AML-193 (cell line): ENCODE measurements around the gene CIAPIN1.

ENCODE experiments used
- DNase-seq, 2 experiments: peaks; one replicate each; lab custom pipeline; 2025; lab: John Stamatoyannopoulos, UW

The CIAPIN1 gene

DNA sequence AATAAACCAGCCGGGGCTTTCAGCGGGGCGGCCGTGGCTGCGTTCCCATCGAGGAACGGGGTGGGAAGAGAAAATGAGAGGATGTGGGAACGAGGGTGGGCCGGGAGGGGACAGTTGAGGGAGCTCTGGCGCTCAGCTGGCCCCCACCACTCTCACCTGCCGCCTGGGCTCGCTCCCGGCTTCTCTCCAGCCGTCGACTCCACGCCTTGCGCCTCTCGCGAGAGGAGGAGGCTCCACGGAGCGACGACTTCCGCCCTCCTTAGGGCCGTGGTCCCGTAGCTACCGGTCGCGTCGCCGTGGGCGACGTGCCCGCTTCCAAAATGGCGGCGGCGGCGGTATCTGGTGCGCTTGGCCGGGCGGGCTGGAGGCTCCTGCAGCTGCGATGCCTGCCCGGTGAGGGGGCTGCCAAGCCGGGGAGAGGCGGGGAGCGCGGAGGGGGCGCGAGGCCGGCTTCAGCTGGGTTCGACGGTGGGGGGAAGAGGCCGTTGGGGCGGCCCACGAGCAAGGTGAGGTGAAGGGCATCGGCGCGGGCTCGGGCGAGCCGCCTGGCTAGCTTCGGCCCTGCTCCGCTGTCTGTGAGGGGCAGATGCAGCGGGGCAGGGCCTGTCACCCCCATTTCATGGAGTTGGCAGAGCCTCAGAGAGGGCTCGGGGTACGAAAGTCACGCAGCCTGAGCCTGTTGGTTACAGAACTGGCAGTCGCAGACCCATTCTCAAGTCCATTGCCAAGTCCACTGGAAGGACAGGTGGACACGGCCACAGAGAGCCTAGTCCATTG lies at the start of gene CIAPIN1, which contains the start of gene COQ9:
TSS of gene CIAPIN1 (minus strand) at position 200 of the 777 bp plus-strand sequence. CDS start 6,457 bp downstream, outside the sequence.
TSS of gene COQ9 (plus strand) at position 294 of the 777 bp plus-strand sequence. CDS start at position 321, 27 bp downstream.
- peak; percentile 72 to 76 for DNase-seq

DNA sequence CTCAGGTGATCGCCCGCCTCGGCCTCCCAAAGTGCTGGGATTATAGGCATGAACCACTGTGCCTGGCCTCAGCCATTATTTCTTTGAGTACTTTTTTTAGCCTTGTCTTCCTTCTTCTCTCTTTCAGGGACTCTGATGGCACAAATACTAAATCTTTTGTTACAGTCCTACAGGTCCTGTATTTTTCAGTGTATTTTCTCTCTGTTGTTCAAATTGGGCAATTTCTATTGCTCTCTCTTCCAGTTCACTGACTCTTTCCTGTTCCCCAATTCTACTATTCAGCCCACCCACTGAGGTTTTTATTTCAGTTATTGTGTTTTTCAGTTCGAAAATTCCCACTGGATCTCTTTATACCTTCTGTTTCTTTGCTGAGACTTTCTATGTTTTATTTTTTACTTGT lies 46.6 kb upstream of the CIAPIN1 start:
- DNase-seq, result no peak

DNA sequence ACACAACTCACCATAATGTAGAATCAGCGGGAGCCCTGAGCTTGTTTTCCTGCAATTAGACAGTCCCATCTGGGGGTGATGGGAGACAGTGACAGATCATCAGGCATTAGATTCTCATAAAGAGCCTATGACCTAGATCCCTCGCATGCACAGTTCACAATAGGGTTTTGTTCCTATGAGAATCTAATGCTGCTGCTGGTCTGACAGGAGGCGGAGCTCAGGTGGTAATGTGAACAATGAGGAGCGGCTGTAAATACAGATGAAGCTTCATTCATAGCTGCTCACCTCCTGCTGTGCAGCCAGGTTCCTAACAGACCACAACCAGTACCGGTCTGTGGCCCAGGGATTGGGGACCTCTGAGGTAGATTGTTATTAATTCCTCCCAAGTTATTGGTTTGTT lies 42.0 kb upstream of the CIAPIN1 start:
- no peak for DNase-seq

DNA sequence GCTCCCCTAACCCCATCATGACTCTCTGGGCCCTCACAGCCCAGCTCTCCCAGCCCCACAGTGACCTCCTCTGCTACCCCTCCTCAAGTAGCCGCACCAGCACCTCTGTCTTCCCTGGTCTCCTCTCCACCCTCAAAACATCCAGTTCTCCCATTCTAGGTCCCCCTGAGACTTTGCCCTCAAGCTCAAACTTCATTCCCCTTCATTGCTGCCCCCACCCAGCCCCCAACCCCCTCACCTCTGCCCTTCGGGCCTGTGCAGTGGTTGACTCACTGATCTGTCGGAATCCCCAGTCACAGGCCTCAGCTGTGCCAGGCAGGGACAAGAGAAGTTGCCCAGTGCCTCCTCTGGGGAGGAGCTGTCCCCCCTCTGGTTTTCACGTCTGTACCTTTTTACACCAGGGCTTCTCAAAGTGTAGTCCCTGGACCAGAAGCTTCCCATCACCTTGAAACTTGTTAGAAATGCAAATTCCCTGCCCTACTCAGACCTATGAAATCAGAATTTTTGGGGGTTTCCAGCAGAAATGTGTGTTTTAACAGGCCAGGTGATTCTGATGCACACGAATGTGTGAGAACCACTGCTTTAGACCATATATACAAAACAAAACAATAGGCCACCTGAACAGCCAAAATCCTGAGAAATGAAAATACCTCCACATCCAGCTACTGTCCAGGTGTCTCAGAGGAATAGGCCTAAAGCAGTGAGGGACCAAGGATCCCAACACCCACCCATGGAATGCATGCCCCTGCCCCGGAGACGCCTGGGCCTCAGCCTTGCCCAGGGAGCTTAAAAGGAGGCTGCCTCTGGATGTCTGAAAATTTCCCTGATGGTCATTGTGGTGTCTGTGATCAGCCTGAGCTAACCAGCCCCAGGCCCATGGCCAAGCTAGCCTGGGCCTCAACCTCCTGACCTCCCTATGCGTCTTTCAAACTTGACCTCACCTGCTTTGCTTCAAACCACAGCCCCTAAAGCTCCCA lies 40.0 kb upstream of the CIAPIN1 start:
- no peak for DNase-seq

DNA sequence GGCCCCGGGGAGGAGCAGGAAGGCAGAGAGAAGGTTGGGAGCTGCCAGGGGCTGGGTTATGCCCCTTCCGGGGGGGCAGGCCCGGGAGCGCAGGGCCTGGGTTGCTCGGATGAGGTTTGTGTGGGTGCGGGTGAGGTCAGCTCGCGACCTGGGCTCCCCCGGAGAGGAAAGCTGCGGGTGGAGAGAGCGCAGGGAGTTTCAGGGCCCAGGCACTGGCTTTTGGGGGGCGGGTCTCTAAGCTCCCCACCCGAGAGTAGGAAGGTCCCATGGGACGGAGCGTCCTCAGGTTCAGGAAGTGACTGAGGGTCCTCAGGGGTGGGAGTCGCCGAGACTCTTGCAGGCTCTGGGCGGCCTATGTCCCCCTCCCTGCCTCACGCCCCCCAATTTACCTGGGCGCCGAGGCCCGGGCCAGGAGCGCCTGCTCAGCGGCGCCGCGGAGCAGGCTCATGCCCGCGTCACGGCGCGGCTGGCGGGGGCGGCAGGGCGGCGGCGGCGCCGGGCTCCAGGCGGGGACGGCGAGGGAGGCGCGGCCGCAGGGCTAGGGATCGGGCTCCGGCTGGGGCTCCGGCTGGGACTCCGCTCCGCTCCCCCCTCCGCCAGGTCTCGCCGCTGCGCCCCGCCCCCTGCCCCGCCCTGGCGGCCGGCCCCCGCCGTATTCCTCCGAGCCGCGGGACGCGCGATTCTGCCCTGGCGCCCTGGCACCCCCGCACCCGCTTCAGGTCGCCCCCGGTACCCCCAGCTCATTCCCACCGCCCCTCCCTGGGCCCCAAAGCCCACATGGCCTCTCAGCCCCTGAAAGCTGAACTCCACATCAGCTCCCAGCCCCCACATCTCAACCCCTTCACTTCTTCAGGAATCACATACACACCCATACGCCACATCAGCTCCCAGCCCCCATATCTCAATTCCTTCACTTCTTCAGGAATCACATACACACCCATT lies 39.0 kb upstream of the CIAPIN1 start, which contains the start of gene DOK4:
TSS of gene DOK4 (minus strand) at position 578 of the 942 bp plus-strand sequence. CDS start 6,986 bp downstream, outside the sequence.
- peak; percentile 36 to 67 for DNase-seq

DNA sequence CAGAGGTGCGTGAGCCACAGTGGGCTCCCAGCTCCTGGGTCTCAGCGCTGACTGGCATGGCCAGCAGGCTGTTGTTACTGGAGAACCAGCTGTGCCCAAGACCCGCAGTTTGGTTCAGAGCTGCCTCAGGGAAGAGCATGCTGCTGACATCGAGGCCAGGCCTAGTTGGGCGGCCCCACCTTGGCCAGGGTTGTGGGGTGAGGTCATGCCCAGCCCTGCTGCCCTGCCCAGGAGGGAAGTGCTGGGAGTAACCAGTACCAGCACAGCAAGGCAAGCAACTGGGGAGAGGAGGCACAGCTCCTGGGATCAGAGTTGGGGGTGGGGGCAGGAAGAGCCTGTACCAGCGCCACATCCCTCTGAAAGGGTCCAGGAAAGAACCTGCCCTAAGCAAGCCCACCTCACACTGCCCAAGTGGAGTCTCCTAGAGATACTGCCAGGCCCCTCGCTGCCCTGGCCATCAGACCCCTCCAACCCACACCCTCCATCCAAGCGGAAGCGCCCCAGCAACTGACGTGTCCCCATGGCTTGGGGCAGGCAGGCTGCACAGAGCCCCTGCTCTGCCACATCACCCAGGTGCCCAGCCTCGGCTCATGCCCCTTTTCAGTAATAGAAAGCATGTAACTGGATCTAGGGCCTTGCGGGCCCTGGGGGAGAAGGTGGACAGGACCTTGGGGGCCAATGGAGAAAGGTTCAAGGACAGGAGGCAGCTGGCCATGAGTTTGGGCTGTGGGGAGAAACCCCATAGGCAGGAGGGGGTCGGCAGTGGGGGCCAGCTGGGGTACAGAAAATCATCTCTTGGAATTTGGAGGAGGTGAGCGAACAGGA lies 38.1 kb upstream of the CIAPIN1 start:
- no peak for DNase-seq

DNA sequence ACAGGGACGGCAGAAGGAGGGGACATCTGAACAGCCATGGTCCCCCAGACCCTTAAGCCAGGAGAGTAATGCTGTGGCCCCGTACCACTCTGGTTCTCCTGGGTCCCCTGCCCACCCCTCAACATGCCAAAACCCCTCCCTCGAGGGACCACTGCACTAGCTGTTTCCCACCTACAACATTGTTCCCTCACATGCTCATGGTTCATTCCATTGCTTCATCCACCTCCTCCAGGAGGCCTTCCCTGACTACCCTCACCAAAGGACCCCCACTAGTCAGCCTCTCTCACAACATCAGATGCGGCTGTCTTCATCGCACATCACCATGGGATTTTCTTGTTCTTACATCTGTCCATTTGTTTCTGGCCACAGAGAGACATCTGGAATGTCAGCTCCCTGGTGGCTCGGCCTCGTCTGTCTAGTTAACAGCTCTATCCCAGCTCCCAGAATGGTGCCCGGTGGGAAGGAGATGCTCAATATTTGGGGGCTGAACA lies 37.4 kb upstream of the CIAPIN1 start:
- no peak for DNase-seq

DNA sequence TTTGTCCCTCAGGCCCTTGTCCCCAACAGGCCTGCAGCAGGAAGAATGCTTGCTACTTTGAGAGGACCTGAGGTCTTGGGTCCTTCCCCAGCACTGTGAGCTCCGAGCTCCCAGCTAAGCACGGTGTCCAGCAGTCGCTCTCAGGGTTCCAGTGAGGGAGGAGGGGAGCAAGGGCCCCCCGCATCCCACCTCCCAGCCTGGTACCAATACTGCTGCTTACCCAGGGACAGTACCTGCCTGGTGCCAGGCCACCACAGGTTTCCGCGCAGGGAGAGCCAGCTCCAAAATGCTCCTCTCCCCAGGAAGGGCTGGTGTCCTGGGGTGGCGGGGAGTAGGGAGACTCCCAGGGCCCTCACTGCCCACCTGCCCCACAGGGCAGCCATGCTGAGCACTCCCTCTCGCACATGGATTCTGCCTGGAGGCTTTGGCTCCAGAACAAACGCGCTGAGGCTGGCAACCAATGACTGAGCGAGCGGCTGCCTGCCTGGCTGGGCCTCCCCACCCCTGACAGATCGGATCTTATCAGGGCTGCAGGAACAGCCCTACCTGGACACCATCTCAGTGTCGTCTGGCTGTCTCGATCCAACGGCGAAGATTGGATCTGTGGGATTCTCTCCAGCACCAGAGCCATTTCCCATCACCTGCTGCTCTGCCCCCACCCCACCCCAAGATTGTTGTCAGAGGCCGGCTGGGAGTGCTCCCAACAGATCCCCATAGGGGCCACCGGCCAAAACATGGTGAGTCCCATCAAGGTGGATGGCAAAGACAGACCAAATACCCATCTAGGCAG lies 36.7 kb upstream of the CIAPIN1 start:
- no peak for DNase-seq

DNA sequence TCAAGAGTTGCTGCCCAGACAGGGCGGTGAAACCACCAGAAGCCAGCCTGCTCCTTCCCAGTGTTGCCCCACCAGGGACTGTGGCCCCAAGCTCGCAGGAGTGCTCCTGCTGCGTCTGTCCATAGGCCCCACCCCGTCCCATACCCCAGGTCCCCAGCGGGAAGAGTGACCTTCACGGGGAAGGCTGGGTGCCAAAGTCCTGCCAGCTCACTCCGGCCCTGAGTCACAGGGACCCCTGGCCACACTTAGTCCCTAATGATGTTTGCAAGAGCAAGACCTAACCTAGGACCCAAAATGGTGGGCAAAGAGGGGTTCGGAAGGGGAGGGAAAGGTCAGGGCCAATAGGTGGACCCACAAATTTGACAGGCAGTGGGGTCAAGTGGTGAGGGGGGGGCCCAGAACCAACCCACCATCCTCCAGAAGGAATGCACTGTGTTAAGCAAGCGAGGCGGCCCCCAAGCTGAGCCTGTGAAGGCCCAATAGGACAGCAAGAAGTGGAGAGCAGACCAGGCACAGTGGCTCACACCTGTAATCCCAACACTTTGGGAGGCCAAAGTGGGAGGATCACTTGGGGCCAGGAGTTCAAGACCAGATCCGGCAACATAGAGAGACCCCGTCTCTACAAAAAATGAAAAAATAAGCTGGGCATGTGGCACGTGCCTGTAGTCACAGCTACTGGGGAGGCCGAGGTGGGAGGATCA lies 35.8 kb upstream of the CIAPIN1 start:
- DNase-seq, result no peak

DNA sequence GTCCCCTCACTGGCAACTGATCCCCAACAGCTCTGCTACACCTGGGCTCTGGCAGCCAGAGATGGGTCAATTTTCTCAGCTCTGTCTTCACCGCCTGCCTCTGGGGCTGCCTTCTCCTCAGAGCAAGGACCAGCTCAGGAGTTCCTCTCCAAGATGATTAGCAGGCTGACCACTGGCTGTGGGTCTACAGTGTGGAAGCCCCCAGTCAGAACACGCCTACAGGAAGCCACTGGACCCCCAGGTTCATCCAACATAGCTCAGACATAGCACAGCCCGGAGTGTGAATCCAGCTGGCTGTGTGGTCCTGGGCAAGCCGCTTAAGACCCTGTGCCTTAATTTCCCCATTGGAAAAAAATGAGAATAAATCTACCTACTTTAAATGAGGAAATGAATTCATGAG lies 34.2 kb upstream of the CIAPIN1 start:
- no peak for DNase-seq

DNA sequence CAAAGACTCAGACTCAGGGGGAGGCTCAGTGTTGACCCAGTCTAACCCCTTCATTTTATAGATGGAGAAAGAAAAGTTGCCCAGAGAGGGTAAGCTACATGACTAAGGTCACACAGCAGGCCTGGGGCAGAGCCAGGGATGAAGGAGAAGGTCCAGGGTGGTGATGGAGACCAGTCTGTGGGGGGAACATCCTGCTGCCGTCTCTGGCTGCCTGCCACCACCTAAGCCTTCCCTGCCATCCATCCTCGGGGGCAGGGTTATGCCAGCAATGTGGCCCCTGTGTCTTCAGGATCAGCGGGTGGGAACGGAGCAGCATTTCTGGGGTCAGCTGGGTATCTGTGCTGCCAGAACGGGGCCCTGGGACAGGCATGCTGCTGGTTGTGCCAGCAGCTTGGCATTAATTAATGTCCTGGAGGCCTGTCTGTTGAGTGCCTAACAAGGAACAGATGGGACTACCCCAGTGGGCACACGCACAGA lies 33.6 kb upstream of the CIAPIN1 start:
- no peak for DNase-seq

DNA sequence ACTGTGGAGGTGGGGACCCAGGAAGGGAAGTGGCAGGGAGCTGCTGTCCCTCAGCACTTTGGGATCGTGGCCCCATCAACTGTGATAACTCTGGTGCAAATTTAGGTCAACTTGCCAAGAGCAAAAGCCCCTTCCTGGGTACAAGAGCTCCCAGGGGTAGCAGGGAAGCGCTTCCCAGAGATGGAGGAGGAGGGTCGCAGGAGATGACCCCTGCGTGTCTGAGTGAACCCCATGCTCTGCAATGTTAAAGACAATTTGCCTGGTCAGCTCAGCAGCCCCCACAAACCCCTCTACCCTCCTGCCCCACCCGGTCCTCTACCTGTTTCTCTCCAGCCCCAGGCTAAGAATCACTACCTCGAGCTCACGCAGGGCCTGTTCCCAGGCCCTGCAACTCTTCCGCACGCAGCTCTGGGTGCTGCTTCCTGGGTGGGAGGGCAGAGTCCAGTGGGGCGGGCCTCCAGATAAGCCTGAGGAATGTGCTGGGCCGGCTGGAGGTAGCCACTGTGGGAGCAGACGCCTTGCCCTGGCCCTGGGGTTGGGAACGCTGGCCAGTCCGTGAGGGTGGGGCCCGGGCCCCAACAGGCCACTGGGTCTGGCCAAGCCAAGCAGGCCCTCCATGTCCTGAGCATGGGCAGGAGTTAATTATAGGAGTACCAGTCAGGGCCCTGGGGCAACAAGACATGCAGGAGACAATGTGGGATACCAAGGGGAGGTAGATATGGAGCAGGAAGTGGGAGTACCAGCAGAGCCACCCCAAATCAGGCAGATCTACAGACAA lies 33.0 kb upstream of the CIAPIN1 start:
- no peak for DNase-seq

DNA sequence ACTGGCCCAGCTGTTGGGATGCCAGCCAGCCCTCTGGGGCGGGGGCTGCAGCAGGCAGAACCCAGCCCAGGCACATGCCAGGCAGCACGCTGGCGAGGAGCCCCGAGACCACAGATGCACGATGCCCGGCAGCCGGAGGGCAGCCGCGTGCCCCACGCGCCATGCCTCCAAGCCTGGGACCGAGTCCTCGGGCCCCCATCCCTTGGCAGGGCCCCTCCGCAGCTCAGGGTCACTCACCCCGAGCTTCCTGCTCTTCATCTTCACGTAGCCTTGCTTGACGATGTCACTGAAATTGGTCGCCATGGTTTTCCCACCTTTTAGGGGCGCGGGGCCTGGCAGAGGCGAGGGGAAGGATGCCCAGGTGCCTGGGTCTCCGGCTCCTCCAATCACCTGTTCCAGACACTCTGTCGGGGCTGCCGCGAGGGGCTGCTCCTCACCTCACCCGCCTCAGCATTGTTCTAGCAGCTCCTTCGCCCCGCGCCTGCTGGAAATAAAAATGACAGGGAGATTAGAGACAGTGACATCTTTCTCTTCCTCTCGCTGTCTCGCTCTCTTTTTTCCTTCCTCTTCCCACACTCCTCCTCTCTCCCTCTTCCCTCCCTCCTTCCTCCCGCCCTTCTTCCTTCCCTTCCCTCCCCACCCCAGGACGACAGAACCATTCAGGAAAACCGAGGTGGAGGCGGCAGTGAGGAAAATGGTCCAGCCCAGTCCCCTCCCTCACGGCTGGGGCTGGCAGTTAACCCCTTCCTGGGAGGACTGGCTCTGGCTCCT lies 32.2 kb upstream of the CIAPIN1 start:
- DNase-seq, result no peak

DNA sequence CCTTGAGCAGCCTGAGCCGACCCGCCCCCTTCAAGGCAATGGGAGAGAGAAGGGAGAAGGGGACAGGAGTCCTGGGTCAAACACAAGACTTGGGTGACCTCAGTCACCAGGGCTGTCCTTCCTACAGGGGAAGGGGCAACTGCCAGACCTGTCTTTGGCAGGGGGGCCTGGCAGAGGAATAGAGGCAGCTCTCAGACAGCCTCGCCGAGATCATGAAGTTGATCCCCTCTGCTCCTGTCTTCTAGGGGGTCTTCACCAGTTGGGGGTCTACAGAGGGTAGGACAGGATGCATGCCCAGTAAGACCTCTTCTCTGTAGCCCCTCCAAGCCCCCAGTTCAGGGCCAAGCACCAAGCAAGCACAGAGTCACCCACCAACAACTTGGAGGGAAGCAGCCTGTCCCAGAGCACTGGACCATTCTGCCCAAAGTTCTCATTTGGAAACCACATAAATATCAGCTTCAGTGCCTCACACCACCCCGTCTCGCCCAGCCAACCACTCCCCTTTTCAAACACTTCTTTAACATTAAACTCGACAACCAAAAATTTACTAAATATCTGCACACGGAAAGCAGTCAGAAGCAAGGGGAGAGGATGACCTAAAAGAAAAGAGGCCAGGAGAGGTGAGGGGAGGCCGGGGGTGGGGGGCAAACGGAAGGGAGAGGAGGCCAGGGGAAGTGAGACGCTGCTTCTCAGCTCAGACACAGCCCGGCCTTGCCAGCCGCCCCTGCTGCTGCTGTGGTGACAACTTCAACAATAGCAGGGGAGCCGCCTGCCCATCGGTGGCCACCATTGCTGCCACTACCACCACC lies 31.4 kb upstream of the CIAPIN1 start:
- DNase-seq, result no peak

DNA sequence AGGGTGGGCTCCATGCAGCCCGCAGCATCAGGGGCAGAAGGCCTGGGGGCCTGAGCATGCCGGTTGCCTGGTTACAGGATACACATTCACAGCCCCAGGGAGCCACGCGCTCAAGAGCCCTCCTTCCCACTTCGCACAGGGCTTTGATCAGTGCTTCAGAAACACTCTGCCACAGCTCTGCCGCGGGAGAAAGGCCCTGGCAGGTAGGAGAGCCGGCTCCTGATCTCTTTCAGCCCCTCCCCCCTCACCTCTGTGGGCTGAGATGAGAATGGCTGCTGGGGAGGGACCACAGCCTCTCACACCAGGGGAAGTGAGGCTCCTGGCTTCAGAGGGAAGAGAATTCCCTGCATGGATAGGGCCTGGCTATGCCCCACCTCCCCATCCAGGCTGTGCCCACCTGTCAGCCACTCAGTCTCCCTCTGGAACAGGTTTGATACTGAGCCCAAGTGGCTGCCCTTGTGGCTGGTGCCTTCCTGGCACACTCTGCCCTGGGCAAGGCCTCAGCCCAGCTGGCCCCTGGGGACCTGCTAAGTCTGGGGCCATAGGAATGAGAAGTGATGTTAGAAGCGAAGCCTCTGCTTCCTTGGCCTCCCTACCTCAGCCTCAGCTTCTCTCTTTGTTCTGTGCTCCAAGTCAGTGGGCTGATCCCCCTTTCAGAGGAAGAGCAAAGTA lies 30.5 kb upstream of the CIAPIN1 start:
- DNase-seq, result no peak
